HepG2 (cell line): ENCODE data around the gene BSN. TPM values are rescaled to one million over a fixed set of nuclear protein-coding genes. Genes with fewer than 3 reads are reported as not detected.

Source experiments
- DR1 ChIP-seq: sonication (generic); formaldehyde crosslinking; IDR thresholded peaks from 2 replicates; pipeline ENCODE4 v1.8.0; 2021; ENCODE audit warnings: mild to moderate bottlenecking, missing genetic modification reagents, inconsistent platforms
- KLF12 ChIP-seq: sonication (generic); formaldehyde crosslinking; IDR thresholded peaks from 2 replicates; pipeline ENCODE4 v1.4.0; 2020; ENCODE audit warnings: missing genetic modification reagents, borderline replicate concordance
- POLR2G ChIP-seq: fragments of 200-400 bp; formaldehyde crosslinking; IDR thresholded peaks from 2 replicates; pipeline ENCODE4 v1.6.1; 2018; ENCODE audit warnings: mild to moderate bottlenecking, low read depth, low read length, moderate library complexity
- USF2 ChIP-seq, 2 experiments: sonication (generic) in 1 of 2; formaldehyde crosslinking in 1 of 2; IDR thresholded peaks; 2 replicates each; pipeline versions ENCODE4 v1.5.1 to v1.6.1; 2011 to 2020; ENCODE audit warnings: borderline replicate concordance in 1 of 2, low read depth in 1 of 2, low read length in 1 of 2, mild to moderate bottlenecking in 1 of 2, missing genetic modification reagents in 1 of 2, moderate library complexity in 1 of 2
- ZFY ChIP-seq: sonication (generic); formaldehyde crosslinking; IDR thresholded peaks from 2 replicates; pipeline ENCODE4 v1.4.0; 2020; ENCODE audit warnings: missing genetic modification reagents
- ZKSCAN8 ChIP-seq: IDR thresholded peaks from 2 replicates; pipeline ENCODE4 v1.6.1; 2016; ENCODE audit warnings: borderline replicate concordance, missing genetic modification reagents, missing compliant biosample characterization
- ZNF362 ChIP-seq: sonication (generic); formaldehyde crosslinking; IDR thresholded peaks from 2 replicates; pipeline ENCODE4 v1.4.0; 2020; ENCODE audit warnings: missing genetic modification reagents, mild to moderate bottlenecking, borderline replicate concordance
- ZNF484 ChIP-seq: sonication (generic); formaldehyde crosslinking; IDR thresholded peaks from 2 replicates; pipeline ENCODE4 v1.5.1; 2020; ENCODE audit warnings: mild to moderate bottlenecking, low read depth, missing genetic modification reagents, borderline replicate concordance
- ZNF605 ChIP-seq: sonication (generic); formaldehyde crosslinking; IDR thresholded peaks from 2 replicates; pipeline ENCODE4 v1.8.0; 2022; ENCODE audit warnings: mild to moderate bottlenecking, missing genetic modification reagents
- polyA plus RNA-seq, 8 experiments: library from polyadenylated mRNA; depleted of rRNA in 3 of 8; stranded (reverse) in 7 of 8; unstranded in 1 of 8; fragments of >200 nt; fragmentation: Illumina TruSeq in 4 of 8; extraction: Trizol in 4 of 8; gene quantifications; 2 replicates each; pipeline versions ENCODE4 v1.2.1 to v1.2.3, GENCODE V29; 2011 to 2016; ENCODE audit warnings: low read depth in 4 of 8, missing spikeins in 1 of 8, mixed read lengths in 1 of 8; ENCODE audit not compliant: insufficient read depth in 1 of 8
- total RNA-seq, 5 experiments: library from RNA; depleted of rRNA; stranded (reverse); fragments of >200 nt; fragmentation: Illumina TruSeq; extraction: Trizol; gene quantifications; 2 replicates each; pipeline ENCODE4 v1.2.3, GENCODE V29; 2016; ENCODE audit warnings: low read depth in 1 of 5
- TF ChIP-seq, protein P1 (sequence below): sonication (generic); formaldehyde crosslinking; IDR thresholded peaks from 2 replicates; pipeline ENCODE4 v1.4.0; 2020; ENCODE audit warnings: missing genetic modification reagents
- TF ChIP-seq, protein P2 (sequence below): sonication (generic); formaldehyde crosslinking; IDR thresholded peaks from 2 replicates; pipeline ENCODE4 v1.4.0; 2020; ENCODE audit warnings: missing genetic modification reagents
- TF ChIP-seq, protein P3 (sequence below): IDR thresholded peaks from 2 replicates; pipeline ENCODE4 v1.6.1; 2016; ENCODE audit warnings: low read depth, missing genetic modification reagents, missing compliant biosample characterization

The BSN gene
- total and polyA plus RNA-seq, 2 of the 13 experiments (the other 11 are each of a cell fraction or from before 2014, with no cell fraction given): 0.42 to 0.86 TPM

- TF ChIP-seq ZNF484 (CRISPR knock-in tag) (no peak), ZKSCAN8 (peak; percentile 1; the same call in 1 of the 2 replicates), DR1 (CRISPR knock-in tag) (no peak), USF2 (IDR thresholded peaks at IDR 0.05; ENCODE audit: low read depth, low read length) (no peak), USF2 (CRISPR knock-in tag; IDR thresholded peaks at IDR 0.05; ENCODE audit: borderline replicate concordance) (0 out of 2 replicates have a peak, but pooled peaks have one; percentile 6), KLF12 (CRISPR knock-in tag) (0 out of 2 replicates have a peak, but pooled peaks have one; percentile 8), ZNF605 (CRISPR knock-in tag) (peak; percentile 90), ZNF362 (CRISPR knock-in tag) (no peak), ZFY (peak; percentile 78), POLR2G (peak; percentile 58; the same call in 1 of the 2 replicates)
- TF ChIP-seq, protein P1, sequence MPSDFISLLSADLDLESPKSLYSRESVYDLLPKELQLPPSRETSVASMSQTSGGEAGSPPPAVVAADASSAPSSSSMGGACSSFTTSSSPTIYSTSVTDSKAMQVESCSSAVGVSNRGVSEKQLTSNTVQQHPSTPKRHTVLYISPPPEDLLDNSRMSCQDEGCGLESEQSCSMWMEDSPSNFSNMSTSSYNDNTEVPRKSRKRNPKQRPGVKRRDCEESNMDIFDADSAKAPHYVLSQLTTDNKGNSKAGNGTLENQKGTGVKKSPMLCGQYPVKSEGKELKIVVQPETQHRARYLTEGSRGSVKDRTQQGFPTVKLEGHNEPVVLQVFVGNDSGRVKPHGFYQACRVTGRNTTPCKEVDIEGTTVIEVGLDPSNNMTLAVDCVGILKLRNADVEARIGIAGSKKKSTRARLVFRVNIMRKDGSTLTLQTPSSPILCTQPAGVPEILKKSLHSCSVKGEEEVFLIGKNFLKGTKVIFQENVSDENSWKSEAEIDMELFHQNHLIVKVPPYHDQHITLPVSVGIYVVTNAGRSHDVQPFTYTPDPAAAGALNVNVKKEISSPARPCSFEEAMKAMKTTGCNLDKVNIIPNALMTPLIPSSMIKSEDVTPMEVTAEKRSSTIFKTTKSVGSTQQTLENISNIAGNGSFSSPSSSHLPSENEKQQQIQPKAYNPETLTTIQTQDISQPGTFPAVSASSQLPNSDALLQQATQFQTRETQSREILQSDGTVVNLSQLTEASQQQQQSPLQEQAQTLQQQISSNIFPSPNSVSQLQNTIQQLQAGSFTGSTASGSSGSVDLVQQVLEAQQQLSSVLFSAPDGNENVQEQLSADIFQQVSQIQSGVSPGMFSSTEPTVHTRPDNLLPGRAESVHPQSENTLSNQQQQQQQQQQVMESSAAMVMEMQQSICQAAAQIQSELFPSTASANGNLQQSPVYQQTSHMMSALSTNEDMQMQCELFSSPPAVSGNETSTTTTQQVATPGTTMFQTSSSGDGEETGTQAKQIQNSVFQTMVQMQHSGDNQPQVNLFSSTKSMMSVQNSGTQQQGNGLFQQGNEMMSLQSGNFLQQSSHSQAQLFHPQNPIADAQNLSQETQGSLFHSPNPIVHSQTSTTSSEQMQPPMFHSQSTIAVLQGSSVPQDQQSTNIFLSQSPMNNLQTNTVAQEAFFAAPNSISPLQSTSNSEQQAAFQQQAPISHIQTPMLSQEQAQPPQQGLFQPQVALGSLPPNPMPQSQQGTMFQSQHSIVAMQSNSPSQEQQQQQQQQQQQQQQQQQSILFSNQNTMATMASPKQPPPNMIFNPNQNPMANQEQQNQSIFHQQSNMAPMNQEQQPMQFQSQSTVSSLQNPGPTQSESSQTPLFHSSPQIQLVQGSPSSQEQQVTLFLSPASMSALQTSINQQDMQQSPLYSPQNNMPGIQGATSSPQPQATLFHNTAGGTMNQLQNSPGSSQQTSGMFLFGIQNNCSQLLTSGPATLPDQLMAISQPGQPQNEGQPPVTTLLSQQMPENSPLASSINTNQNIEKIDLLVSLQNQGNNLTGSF (CRISPR knock-in tag): 0 out of 2 replicates have a peak, but pooled peaks have one; percentile 65
- TF ChIP-seq, protein P2, sequence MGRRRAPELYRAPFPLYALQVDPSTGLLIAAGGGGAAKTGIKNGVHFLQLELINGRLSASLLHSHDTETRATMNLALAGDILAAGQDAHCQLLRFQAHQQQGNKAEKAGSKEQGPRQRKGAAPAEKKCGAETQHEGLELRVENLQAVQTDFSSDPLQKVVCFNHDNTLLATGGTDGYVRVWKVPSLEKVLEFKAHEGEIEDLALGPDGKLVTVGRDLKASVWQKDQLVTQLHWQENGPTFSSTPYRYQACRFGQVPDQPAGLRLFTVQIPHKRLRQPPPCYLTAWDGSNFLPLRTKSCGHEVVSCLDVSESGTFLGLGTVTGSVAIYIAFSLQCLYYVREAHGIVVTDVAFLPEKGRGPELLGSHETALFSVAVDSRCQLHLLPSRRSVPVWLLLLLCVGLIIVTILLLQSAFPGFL (CRISPR knock-in tag): no peak
- TF ChIP-seq, protein P3, sequence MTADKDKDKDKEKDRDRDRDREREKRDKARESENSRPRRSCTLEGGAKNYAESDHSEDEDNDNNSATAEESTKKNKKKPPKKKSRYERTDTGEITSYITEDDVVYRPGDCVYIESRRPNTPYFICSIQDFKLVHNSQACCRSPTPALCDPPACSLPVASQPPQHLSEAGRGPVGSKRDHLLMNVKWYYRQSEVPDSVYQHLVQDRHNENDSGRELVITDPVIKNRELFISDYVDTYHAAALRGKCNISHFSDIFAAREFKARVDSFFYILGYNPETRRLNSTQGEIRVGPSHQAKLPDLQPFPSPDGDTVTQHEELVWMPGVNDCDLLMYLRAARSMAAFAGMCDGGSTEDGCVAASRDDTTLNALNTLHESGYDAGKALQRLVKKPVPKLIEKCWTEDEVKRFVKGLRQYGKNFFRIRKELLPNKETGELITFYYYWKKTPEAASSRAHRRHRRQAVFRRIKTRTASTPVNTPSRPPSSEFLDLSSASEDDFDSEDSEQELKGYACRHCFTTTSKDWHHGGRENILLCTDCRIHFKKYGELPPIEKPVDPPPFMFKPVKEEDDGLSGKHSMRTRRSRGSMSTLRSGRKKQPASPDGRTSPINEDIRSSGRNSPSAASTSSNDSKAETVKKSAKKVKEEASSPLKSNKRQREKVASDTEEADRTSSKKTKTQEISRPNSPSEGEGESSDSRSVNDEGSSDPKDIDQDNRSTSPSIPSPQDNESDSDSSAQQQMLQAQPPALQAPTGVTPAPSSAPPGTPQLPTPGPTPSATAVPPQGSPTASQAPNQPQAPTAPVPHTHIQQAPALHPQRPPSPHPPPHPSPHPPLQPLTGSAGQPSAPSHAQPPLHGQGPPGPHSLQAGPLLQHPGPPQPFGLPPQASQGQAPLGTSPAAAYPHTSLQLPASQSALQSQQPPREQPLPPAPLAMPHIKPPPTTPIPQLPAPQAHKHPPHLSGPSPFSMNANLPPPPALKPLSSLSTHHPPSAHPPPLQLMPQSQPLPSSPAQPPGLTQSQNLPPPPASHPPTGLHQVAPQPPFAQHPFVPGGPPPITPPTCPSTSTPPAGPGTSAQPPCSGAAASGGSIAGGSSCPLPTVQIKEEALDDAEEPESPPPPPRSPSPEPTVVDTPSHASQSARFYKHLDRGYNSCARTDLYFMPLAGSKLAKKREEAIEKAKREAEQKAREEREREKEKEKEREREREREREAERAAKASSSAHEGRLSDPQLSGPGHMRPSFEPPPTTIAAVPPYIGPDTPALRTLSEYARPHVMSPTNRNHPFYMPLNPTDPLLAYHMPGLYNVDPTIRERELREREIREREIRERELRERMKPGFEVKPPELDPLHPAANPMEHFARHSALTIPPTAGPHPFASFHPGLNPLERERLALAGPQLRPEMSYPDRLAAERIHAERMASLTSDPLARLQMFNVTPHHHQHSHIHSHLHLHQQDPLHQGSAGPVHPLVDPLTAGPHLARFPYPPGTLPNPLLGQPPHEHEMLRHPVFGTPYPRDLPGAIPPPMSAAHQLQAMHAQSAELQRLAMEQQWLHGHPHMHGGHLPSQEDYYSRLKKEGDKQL (CRISPR knock-in tag): 0 out of 2 replicates have a peak, but pooled peaks have one; percentile 10
Measured at GRCh38 chr3:49673121-49673714, 118.9 kb downstream of the BSN start (continued).
